CD14-positive monocyte (primary cell): ENCODE measurements around the gene IMPA2. TPM values are rescaled to one million over a fixed set of nuclear protein-coding genes. Genes with fewer than 3 reads are reported as not detected.
"Not testable (repeated sequence)": the region's sequence is repeated elsewhere in the genome, so short reads cannot be mapped to it uniquely, and the experiment has no call there.

ENCODE experiments used
- DNase-seq, 3 donors: peaks; one replicate each; pipeline ENCODE4 v3.0.0-alpha.2; 2011 to 2022
- H2AFZ ChIP-seq: 2 replicates; pipeline ENCODE4 v1.6.0; 2012; ENCODE audit warnings: mild to moderate bottlenecking, low read depth, low read length, inconsistent platforms; ENCODE audit not compliant: insufficient read depth, poor library complexity, severe bottlenecking
- H3K27ac ChIP-seq, 2 donors: 1 replicate in 1 of 2; 2 replicates in 1 of 2; pipeline ENCODE4 v1.5.1; 2012 to 2013; ENCODE audit warnings: low read length in 2 of 2, control low read depth in 1 of 2, inconsistent platforms in 1 of 2, low read depth in 1 of 2, mild to moderate bottlenecking in 1 of 2
- H3K27me3 ChIP-seq, 2 donors: one replicate each; pipeline versions ENCODE4 v1.6.0 to v1.6.1; 2011 to 2013; ENCODE audit warnings: low read length in 2 of 2; ENCODE audit not compliant: control insufficient read depth in 2 of 2, insufficient read depth in 2 of 2
- H3K36me3 ChIP-seq, 2 donors: replicated peaks in 1 of 2; 1 replicate in 1 of 2; 2 replicates in 1 of 2; pipeline versions ENCODE4 v1.5.1 to v1.6.1; 2012 to 2013; ENCODE audit warnings: low read length in 2 of 2, control low read depth in 1 of 2, inconsistent platforms in 1 of 2, mild to moderate bottlenecking in 1 of 2; ENCODE audit not compliant: insufficient read depth in 2 of 2, control insufficient read depth in 1 of 2
- H3K4me1 ChIP-seq, 2 donors: 1 replicate in 1 of 2; 2 replicates in 1 of 2; pipeline versions ENCODE4 v1.5.1 to v1.6.1; 2012 to 2013; ENCODE audit warnings: low read length in 2 of 2, control low read depth in 1 of 2, inconsistent platforms in 1 of 2, mild to moderate bottlenecking in 1 of 2, moderate library complexity in 1 of 2; ENCODE audit not compliant: insufficient read depth in 2 of 2, control insufficient read depth in 1 of 2
- H3K4me2 ChIP-seq: replicated peaks from 2 replicates; pipeline ENCODE3; 2012; ENCODE audit warnings: low read length, moderate library complexity, mild to moderate bottlenecking; ENCODE audit not compliant: poor library complexity, severe bottlenecking; ENCODE audit errors: extremely low read depth
- H3K4me3 ChIP-seq, 3 experiments: fragments of 200-600 bp in 1 of 3; sonication (generic) in 1 of 3; replicated peaks in 1 of 3; 1 replicate in 2 of 3; 2 replicates in 1 of 3; pipeline ENCODE4 v1.5.1; 2011 to 2013; ENCODE audit warnings: low read length in 3 of 3, mild to moderate bottlenecking in 3 of 3, control low read depth in 2 of 3, low read depth in 2 of 3, inconsistent platforms in 1 of 3, moderate library complexity in 1 of 3
- H3K79me2 ChIP-seq: 2 replicates; pipeline ENCODE4 v1.6.0; 2012; ENCODE audit warnings: mild to moderate bottlenecking, control low read depth, inconsistent platforms, low read length, moderate library complexity; ENCODE audit not compliant: insufficient read depth
- H3K9ac ChIP-seq: 2 replicates; pipeline ENCODE4 v1.6.0; 2017; ENCODE audit warnings: low read length, mild to moderate bottlenecking; ENCODE audit not compliant: insufficient read depth, poor library complexity, severe bottlenecking
- H3K9me3 ChIP-seq, 2 donors: replicated peaks in 1 of 2; 1 replicate in 1 of 2; 2 replicates in 1 of 2; pipeline versions ENCODE4 v1.5.1 to v1.6.1; 2012 to 2013; ENCODE audit warnings: low read length in 2 of 2, control low read depth in 1 of 2; ENCODE audit not compliant: control insufficient read depth in 1 of 2, insufficient read depth in 1 of 2
- H4K20me1 ChIP-seq: 2 replicates; pipeline ENCODE4 v1.6.0; 2012; ENCODE audit warnings: mild to moderate bottlenecking, low read length, control low read depth, moderate library complexity; ENCODE audit not compliant: insufficient read depth
- H3K27ac Mint-ChIP-seq, 7 donors: one replicate each; pipeline ENCODE4 v1.8.0; 2020; ENCODE audit warnings: mild to moderate bottlenecking in 7 of 7, mixed read lengths in 7 of 7, moderate library complexity in 6 of 7, inconsistent platforms in 2 of 7
- H3K27me3 Mint-ChIP-seq, 3 donors: one replicate each; pipeline ENCODE4 v1.8.0; 2021 to 2022; ENCODE audit warnings: low read depth in 3 of 3, mild to moderate bottlenecking in 3 of 3, mixed read lengths in 3 of 3, moderate library complexity in 3 of 3, inconsistent platforms in 1 of 3
- H3K36me3 Mint-ChIP-seq, 2 donors: one replicate each; pipeline ENCODE4 v1.8.0; 2020; ENCODE audit warnings: mixed read lengths in 2 of 2, inconsistent platforms in 1 of 2, mild to moderate bottlenecking in 1 of 2
- H3K4me1 Mint-ChIP-seq: one replicate; pipeline ENCODE4 v1.8.0; 2020; ENCODE audit warnings: mild to moderate bottlenecking, mixed read lengths
- H3K4me3 Mint-ChIP-seq, 2 donors: one replicate each; pipeline ENCODE4 v1.8.0; 2020; ENCODE audit warnings: mild to moderate bottlenecking in 2 of 2, mixed read lengths in 2 of 2, moderate library complexity in 1 of 2
- H3K9me3 Mint-ChIP-seq, 7 donors: one replicate each; pipeline ENCODE4 v1.8.0; 2020 to 2022; ENCODE audit warnings: mixed read lengths in 7 of 7, mild to moderate bottlenecking in 6 of 7, moderate library complexity in 6 of 7, inconsistent platforms in 2 of 7
- CTCF ChIP-seq: fragments of 200-600 bp; IDR thresholded peaks from one replicate; pipeline ENCODE4 v1.8.0; 2022; ENCODE audit warnings: antibody characterized with exemption, mild to moderate bottlenecking
- WGBS: methylation state at CpG from one replicate; pipeline ENCODE4 v1.1.5; 2013; ENCODE audit warnings: missing lambda C conversion rate; ENCODE audit not compliant: insufficient coverage; 5-methylcytosine and 5-hydroxymethylcytosine counted together
- intact Hi-C, 2 donors: fragments of 100-400 bp; cut with micrococcal nuclease; formaldehyde crosslinking; loops; one replicate each; pipeline versions ENCODE4 v1.15.0 to v1.15.1; 2023
- polyA plus RNA-seq, 3 donors: library from polyadenylated mRNA; depleted of rRNA in 1 of 3; unstranded in 2 of 3; stranded (reverse) in 1 of 3; fragments of 300-500 nt in 2 of 3; fragments of >200 nt in 1 of 3; fragmentation: Illumina TruSeq in 2 of 3; gene quantifications; 1 replicate in 2 of 3; 2 replicates in 1 of 3; pipeline ENCODE4 v1.2.3, GENCODE V29; 2012 to 2021

The IMPA2 gene
- polyA plus RNA-seq, 3 donors, result 97.4 to 186 (median 145) TPM

- Histone ChIP-seq H3K36me3 (no peaks in the 10 kb centered on the region), H3K9ac (peak overlapping the region; percentile 67), H3K4me1 (peaks cover 22 to 23% of the 10 kb centered on the region in 2 donors), H3K79me2 (no peaks in the 10 kb centered on the region), H3K4me3 (peak overlapping the region; percentile 38 to 80 (median 49)), H3K4me2 (peak overlapping the region; percentile 88), H2AFZ (peak overlapping the region; percentile 90), H3K27me3 (peaks cover 0 to 6% of the 10 kb centered on the region in 2 donors), H3K27ac (no peak overlapping the region), H4K20me1 (no peaks in the 10 kb centered on the region), H3K9me3 (no peaks in the 10 kb centered on the region)
- H3K4me1 Mint-ChIP-seq, result peaks cover 22% of the 10 kb centered on the region
- peak; percentile 71 to 79 (median 72) for DNase-seq
- intact Hi-C loops, result loop anchor here (2.0 to 10.0 kb wide), 3 partner anchors 306 to 384 kb away; no protein-coding TSS in a partner anchor
- peaks cover 4 to 6% of the 10 kb centered on the region in 2 donors for H3K36me3 Mint-ChIP-seq
- no peaks in the 10 kb centered on the region for H3K9me3 Mint-ChIP-seq
- peak; percentile 98 for TF ChIP-seq CTCF
- H3K27ac Mint-ChIP-seq, result peak overlapping the region in 1 of 7 donors; percentile 25
- H3K4me3 Mint-ChIP-seq, result peak overlapping the region; percentile 75 to 85
- peaks cover 5 to 18% (median 13%) of the 10 kb centered on the region in 3 donors for H3K27me3 Mint-ChIP-seq
- WGBS, result under 1% methylated on average over 64 of the region's 74 CpGs
Observed at GRCh38 chr18:12038639-12039539, 57.6 kb downstream of the IMPA2 start.

DNA sequence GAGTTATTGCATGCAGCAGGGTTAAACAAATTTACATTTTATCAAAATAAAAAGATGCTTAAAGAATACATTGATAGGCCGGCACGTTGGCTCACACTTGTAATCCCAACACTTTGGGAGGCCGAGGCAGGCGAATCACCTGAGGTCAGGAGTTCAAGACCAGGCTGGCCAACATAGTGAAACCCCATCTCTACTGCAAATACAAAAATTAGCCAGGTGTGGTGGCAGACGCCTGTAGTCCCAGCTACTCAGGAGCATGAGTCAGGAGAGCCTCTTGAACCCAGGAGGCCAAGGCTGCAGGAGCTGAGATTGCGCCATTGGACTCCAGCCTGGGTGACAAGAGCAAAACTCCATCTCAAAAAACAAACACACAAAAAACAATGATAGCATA, 58.2 kb downstream of the IMPA2 start:
- H3K27ac ChIP-seq, H3K36me3 Mint-ChIP-seq, H4K20me1 ChIP-seq, H3K79me2 ChIP-seq, H3K27me3 ChIP-seq, H3K27ac Mint-ChIP-seq, H3K36me3 ChIP-seq, H3K9ac ChIP-seq, H3K4me3 Mint-ChIP-seq, H3K4me3 ChIP-seq, H3K9me3 Mint-ChIP-seq, DNase-seq, H3K9me3 ChIP-seq, H2AFZ ChIP-seq, H3K4me2 ChIP-seq: not testable (repeated sequence)
- 87% methylated on average over 4 of the region's 6 CpGs for WGBS
- intact Hi-C loops, result loop anchor here (2.0 to 10.0 kb wide), 3 partner anchors 307 to 385 kb away; no protein-coding TSS in a partner anchor
- Mint-ChIP-seq H3K27me3 (peaks cover 5 to 18% (median 13%) of the 10 kb centered on the region in 3 donors), H3K4me1 (peaks cover 16% of the 10 kb centered on the region)
- H3K4me1 ChIP-seq, result peaks cover 16 to 17% of the 10 kb centered on the region in 2 donors
